NOMO-1 treated with DMSO at 0.1 percent for 48 hours (cell line): ENCODE measurements around the gene SLC39A10.
"Not testable (repeated sequence)": the region's sequence is repeated elsewhere in the genome, so short reads cannot be mapped to it uniquely, and the experiment has no call there.

Source experiments
- DNase-seq: peaks from one replicate; lab custom pipeline; 2025; ENCODE audit not compliant: unreplicated experiment; lab: John Stamatoyannopoulos, UW

The SLC39A10 gene

DNA sequence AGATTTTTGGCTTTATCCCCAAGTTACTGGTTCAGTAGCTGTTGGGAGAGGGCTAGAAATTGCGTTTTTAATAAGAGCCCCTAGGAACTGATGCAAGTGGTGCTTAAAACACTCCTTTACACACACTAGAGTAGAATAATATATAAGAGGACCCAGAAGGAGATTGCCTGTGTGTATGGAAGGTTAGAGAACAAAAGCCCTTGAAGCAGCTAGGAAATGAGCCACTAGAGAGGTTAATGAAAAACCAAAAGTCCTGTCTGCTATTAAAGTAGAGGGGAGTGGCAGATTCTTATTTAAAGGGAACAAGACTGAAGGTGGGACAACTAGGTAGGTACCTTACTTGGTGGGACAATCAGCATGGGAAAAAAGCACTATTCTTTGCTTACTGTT, 14.4 kb upstream of the SLC39A10 start:
- DNase-seq, result no peak

DNA sequence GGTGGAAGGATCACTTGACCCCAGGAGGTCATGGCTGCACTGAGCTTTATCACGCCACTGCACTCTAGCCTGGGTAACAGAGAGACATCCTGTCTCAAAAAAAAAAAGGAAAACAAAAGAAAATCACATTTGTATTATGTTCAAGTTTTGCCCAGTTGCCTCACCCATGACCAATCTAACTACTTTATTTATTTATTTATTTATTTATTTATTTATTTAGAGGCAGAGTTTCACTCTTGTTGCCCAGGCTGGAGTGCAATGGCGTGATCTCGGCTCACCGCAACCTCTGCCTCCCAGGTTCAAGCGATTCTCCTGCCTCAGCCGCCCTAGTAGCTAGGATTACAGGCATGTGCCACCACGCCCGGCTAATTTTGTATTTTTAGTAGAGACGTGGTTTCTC, 12.3 kb upstream of the SLC39A10 start:
- DNase-seq, result not testable (repeated sequence)

GRCh38 chr2:195645413-195645812, 11.6 kb upstream of the SLC39A10 start:
- no peak for DNase-seq

DNA sequence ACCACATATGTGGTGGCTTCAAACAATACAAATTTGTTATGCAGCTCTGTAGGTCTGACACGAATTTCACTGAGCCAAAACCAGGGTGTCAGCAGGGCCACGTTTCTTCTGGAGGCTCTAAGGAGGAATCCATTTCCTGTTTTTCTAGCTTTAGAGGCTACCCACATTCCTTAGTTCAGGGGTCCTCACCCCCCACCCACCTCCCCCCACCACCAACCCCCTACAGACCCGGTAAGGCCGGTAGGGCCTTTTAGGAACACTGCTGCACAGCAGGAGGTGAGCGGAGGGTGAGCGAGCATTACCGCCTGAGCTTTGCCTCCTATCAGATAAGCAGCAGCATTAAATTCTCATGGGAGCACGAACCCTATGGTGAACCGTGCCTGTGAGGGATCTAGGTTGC, 10.6 kb upstream of the SLC39A10 start:
- no peak for DNase-seq

- DNase-seq, result peak; percentile 73
Observed at GRCh38 chr2:195647302-195647701, 9.7 kb upstream of the SLC39A10 start.

GRCh38 chr2:195648370-195648769, 8.7 kb upstream of the SLC39A10 start:
- DNase-seq, result not testable (repeated sequence)

GRCh38 chr2:195648787-195649186, 8.2 kb upstream of the SLC39A10 start:
- DNase-seq, result peak; percentile 93

- peak; percentile 73 for DNase-seq
Observed at GRCh38 chr2:195649629-195650190, 7.3 kb upstream of the SLC39A10 start.

DNA sequence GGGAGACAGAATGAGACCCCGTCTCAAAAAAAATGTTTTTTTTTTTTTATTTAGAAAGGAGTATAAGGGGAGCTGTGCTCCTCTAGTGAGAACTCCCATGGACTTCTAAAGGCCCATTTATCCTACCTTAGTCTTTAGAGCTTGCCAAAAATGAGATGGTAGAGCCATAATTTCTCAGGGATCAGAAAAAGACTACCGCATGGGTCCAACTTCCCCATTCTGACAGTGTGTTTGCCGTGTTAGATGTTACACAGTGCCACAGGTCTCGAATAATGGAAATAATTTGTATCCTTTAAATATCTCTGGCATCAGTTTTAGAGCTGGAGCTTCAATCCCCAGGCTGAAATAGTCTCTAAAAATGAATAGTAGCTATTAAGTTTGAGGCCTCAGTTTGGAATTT, 6.0 kb upstream of the SLC39A10 start:
- peak; percentile 52 for DNase-seq

- no peak for DNase-seq
Observed at GRCh38 chr2:195652911-195653310, 4.1 kb upstream of the SLC39A10 start.

GRCh38 chr2:195656161-195656858, 716 bp upstream of the SLC39A10 start:
- peak; percentile 88 for DNase-seq

GRCh38 chr2:195657634-195658540, 861 bp downstream of the SLC39A10 start:
- DNase-seq, result peak; percentile 82

DNA sequence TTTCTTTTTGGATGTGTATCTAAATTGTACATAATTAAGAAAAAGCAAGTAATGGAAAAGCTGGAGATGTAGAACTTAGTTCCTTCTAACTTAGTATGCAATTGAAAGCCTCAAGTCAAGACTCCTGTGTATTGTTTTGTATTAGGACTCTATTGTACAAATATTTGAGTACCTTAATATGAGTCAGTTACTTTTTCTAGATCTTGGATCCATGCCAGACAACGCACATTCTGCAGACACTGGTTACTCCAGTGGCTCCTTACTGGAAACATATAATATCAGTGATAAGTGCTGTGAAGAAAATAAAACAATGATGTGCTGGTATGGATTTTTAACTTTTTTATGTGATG, 1.5 kb downstream of the SLC39A10 start:
- peak; percentile 54 for DNase-seq

- peak; percentile 92 for DNase-seq
Observed at GRCh38 chr2:195659114-195659513, 2.1 kb downstream of the SLC39A10 start.

- peak; percentile 79 for DNase-seq
Observed at GRCh38 chr2:195659982-195660890, 3.2 kb downstream of the SLC39A10 start.

DNA sequence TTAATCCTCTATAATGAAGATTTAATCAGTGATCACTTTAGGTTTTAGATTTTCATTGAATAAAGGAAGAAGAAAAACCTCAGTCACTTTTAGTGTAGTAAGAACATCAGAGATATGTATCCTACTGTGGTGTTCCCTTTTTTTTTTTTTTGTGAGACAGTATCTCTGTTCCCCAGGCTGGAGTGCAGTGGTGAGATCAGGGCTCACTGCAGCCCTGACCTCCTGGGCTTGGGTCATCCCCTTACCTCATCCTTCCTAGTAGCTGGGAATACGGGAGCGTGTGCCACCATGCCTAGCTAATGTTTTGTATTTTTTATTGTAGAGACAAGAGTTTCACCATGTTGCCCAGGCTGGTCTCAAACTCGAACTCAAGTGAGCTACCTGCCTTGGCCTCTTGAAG, 5.1 kb downstream of the SLC39A10 start:
- DNase-seq, result peak; percentile 35

DNA sequence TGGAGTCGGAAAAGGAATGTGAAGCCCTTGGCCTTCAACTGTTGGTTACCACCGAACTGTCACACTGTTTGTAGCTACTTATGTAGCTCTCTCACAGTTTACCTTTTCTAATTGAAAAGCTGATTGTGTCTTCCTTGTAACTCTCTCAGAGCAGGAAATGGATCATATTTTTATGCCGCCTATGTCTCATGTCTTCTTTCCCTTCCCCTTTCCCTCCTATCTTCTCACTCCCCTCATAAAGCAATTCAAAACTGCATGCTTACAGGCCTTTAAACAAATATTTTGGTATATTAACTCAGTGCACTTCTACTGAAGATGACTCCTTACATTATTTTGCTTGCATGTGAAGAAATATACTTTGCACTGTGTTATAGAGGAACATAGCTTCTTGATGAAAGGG, 6.0 kb downstream of the SLC39A10 start:
- DNase-seq, result peak; percentile 51

- no peak for DNase-seq
Observed at GRCh38 chr2:195664528-195664927, 7.5 kb downstream of the SLC39A10 start.

DNA sequence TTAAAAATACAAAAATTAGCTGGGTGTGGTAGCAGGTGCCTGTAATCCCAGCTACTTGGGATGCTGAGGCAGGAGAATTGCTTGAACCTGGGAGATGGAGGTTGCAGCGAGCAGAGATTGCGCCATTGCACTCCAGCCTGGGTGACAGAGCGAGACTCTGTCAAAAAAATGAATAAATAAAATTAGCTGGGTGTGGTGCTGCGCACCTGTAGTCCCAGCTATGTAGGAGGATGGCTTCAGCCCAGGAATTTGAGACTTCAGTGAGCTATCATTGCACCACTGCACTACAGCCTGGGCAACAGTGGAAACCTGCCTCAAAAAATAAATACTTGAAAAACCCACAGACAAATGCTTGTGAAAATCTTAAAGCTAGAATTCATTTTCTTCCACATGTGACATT, 8.1 kb downstream of the SLC39A10 start:
- not testable (repeated sequence) for DNase-seq

- no peak for DNase-seq
Observed at GRCh38 chr2:195666113-195666712, 9.2 kb downstream of the SLC39A10 start.

DNA sequence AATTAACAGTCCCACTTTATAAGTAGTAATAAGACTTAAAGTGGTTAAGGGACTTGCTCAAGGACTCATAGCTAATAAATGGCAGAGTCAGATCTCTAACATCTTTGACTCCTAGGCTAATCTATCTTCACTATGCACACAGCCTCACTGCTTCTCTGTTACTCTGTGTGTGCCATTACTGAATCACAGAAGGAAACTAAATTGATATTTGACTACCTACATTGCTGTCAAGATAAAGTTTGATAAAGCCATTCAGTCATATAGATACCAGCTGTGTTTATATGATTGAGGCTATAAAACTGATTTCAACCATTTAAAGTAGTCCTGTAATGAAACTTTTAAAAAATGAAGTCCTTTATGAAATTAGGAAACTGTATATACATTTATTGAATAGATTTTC, 10.9 kb downstream of the SLC39A10 start:
- no peak for DNase-seq
